Astrocyte of the cerebellum (primary cell): ENCODE data around the gene EPHA7.

Source experiments
- DNase-seq: peaks from one replicate; pipeline ENCODE4 v3.0.0-alpha.2; 2011; ENCODE audit warnings: low read depth
- H3K4me3 ChIP-seq: 2 replicates; pipeline ENCODE4 v1.5.1; 2011; ENCODE audit warnings: mild to moderate bottlenecking, low read depth, low read length, moderate library complexity
- CTCF ChIP-seq: IDR thresholded peaks from 2 replicates; pipeline ENCODE4 v1.5.1; 2012; ENCODE audit warnings: low read length, low read depth, moderate library complexity, mild to moderate bottlenecking; ENCODE audit errors: missing control alignments
- in situ Hi-C: cut with HindIII; loops from 2 replicates; pipeline ENCODE4 v1.10.0; 2017; ENCODE audit warnings: low sequenced_read_pairs

Gene EPHA7

GRCh38 chr6:93235775-93236174 is 183.6 kb downstream of the EPHA7 start:
- in situ Hi-C loops, result no loop called here
- no peak overlapping the region for H3K4me3 ChIP-seq
- no peak for DNase-seq
- TF ChIP-seq CTCF, result no peak

GRCh38 chr6:93226822-93227221 is 192.5 kb downstream of the EPHA7 start:
- no peak for DNase-seq
- in situ Hi-C loops, result no loop called here
- no peak for TF ChIP-seq CTCF
- no peak overlapping the region for H3K4me3 ChIP-seq

- TF ChIP-seq CTCF, result no peak
- in situ Hi-C loops, result no loop called here
- no peak overlapping the region for H3K4me3 ChIP-seq
- DNase-seq, result no peak
Observed at GRCh38 chr6:93222071-93222851, 197.1 kb downstream of the EPHA7 start.

- TF ChIP-seq CTCF, result no peak
- no peak for DNase-seq
- in situ Hi-C loops, result no loop called here
- H3K4me3 ChIP-seq, result no peak overlapping the region
Observed at GRCh38 chr6:93219447-93219846, 199.9 kb downstream of the EPHA7 start.

GRCh38 chr6:93218096-93218495 is 201.3 kb downstream of the EPHA7 start:
- in situ Hi-C loops, result no loop called here
- H3K4me3 ChIP-seq, result no peak overlapping the region
- no peak for TF ChIP-seq CTCF
- DNase-seq, result no peak

- DNase-seq, result no peak
- no peak overlapping the region for H3K4me3 ChIP-seq
- in situ Hi-C loops, result no loop called here
- TF ChIP-seq CTCF, result no peak
Observed at GRCh38 chr6:93213028-93213427, 206.3 kb downstream of the EPHA7 start.

GRCh38 chr6:93210908-93211307 is 208.5 kb downstream of the EPHA7 start:
- no peak overlapping the region for H3K4me3 ChIP-seq
- DNase-seq, result no peak
- no peak for TF ChIP-seq CTCF
- in situ Hi-C loops, result no loop called here
